ENCODE data around the gene PPT2. TPM values are rescaled to one million over a fixed set of nuclear protein-coding genes. Genes with fewer than 3 reads are reported as not detected.
"Not testable (repeated sequence)": the region's sequence is repeated elsewhere in the genome, so short reads cannot be mapped to it uniquely, and the experiment has no call there.

Gene PPT2
- total RNA-seq, 1 experiment from 2014 or later, result 5.9 TPM

- Histone ChIP-seq H3K9me3 (no peaks in the 10 kb centered on the region), H3K27me3 (no peaks in the 10 kb centered on the region), H3K4me3 (peak overlapping the region; percentile 59), H3K36me3 (peaks cover 5% of the 10 kb centered on the region; the same call in 1 of the 2 replicates)
- no peak for DNase-seq
These were observed 35.3 kb downstream of the PPT2 start for GRCh38 chr6:32189069-32189741.

GRCh38 chr6:32189742-32190053 lies 35.8 kb downstream of the PPT2 start:
- Histone ChIP-seq H3K4me3 (peak overlapping the region; percentile 59), H3K36me3 (peaks cover 5% of the 10 kb centered on the region; the same call in 1 of the 2 replicates), H3K9me3 (no peaks in the 10 kb centered on the region), H3K27me3 (no peaks in the 10 kb centered on the region)
- DNase-seq, result no peak

GRCh38 chr6:32190054-32190851 lies 36.3 kb downstream of the PPT2 start, which contains the start of gene PBX2:
TSS of gene PBX2 (minus strand) at chr6:32190202. CDS start at chr6:32189915, 287 bp downstream.
- peak; percentile 83 for DNase-seq
- H3K27me3 ChIP-seq, result no peaks in the 10 kb centered on the region
- H3K36me3 ChIP-seq, result peaks cover 5% of the 10 kb centered on the region; the same call in 1 of the 2 replicates
- H3K9me3 ChIP-seq, result no peaks in the 10 kb centered on the region
- peak within 1 kb of the TSS; percentile 59 for H3K4me3 ChIP-seq

- H3K4me3 ChIP-seq, result no peak overlapping the region
- no peaks in the 10 kb centered on the region for H3K27me3 ChIP-seq
- no peak for DNase-seq
- no peaks in the 10 kb centered on the region for H3K9me3 ChIP-seq
- H3K36me3 ChIP-seq, result peaks cover 5% of the 10 kb centered on the region; the same call in 1 of the 2 replicates
These were observed 37.2 kb downstream of the PPT2 start for GRCh38 chr6:32190911-32191677.

- Histone ChIP-seq H3K27me3 (no peaks in the 10 kb centered on the region), H3K36me3 (peaks cover 2% of the 10 kb centered on the region; the same call in 1 of the 2 replicates), H3K9me3 (no peaks in the 10 kb centered on the region), H3K4me3 (no peak overlapping the region)
- DNase-seq, result no peak
These were observed 38.0 kb downstream of the PPT2 start for GRCh38 chr6:32191696-32192607.

GRCh38 chr6:32192608-32193039 lies 38.7 kb downstream of the PPT2 start, which contains the start of gene GPSM3:
TSS of gene GPSM3 (minus strand) at chr6:32192643. CDS start at chr6:32192513, 130 bp downstream.
- Histone ChIP-seq H3K9me3 (no peaks in the 10 kb centered on the region), H3K4me3 (no peak within 1 kb of the TSS), H3K27me3 (no peaks in the 10 kb centered on the region), H3K36me3 (no peaks in the 10 kb centered on the region; the same call in 1 of the 2 replicates)
- no peak for DNase-seq

- H3K4me3 ChIP-seq, H3K9me3 ChIP-seq, DNase-seq, H3K27me3 ChIP-seq, H3K36me3 ChIP-seq: not testable (repeated sequence)
These were observed 39.2 kb downstream of the PPT2 start for GRCh38 chr6:32193096-32193495.

GRCh38 chr6:32194388-32194787 lies 40.4 kb downstream of the PPT2 start:
- Histone ChIP-seq H3K4me3 (no peak overlapping the region), H3K36me3 (no peaks in the 10 kb centered on the region), H3K9me3 (no peaks in the 10 kb centered on the region), H3K27me3 (no peaks in the 10 kb centered on the region)
- no peak for DNase-seq

GRCh38 chr6:32194825-32195651 lies 41.1 kb downstream of the PPT2 start:
- Histone ChIP-seq H3K4me3 (peak overlapping the region; percentile 53), H3K9me3 (no peaks in the 10 kb centered on the region), H3K27me3 (no peaks in the 10 kb centered on the region), H3K36me3 (no peaks in the 10 kb centered on the region)
- peak; percentile 30 for DNase-seq

- H3K27me3 ChIP-seq, result no peaks in the 10 kb centered on the region
- peak; percentile 100 for DNase-seq
- no peaks in the 10 kb centered on the region for H3K36me3 ChIP-seq
- H3K9me3 ChIP-seq, result no peaks in the 10 kb centered on the region
- peak overlapping the region; percentile 71 for H3K4me3 ChIP-seq
These were observed 41.6 kb downstream of the PPT2 start for GRCh38 chr6:32195652-32195901.

- Histone ChIP-seq H3K4me3 (peak overlapping the region; percentile 71), H3K27me3 (no peaks in the 10 kb centered on the region), H3K36me3 (no peaks in the 10 kb centered on the region), H3K9me3 (no peaks in the 10 kb centered on the region)
- peak; percentile 77 for DNase-seq
These were observed 42.2 kb downstream of the PPT2 start for GRCh38 chr6:32195902-32196681.

- Histone ChIP-seq H3K9me3 (no peaks in the 10 kb centered on the region), H3K36me3 (no peaks in the 10 kb centered on the region), H3K27me3 (no peaks in the 10 kb centered on the region), H3K4me3 (peak overlapping the region; percentile 71)
- DNase-seq, result no peak
These were observed 43.0 kb downstream of the PPT2 start for GRCh38 chr6:32196682-32197616.

- no peak for DNase-seq
- no peaks in the 10 kb centered on the region for H3K27me3 ChIP-seq
- H3K4me3 ChIP-seq, result no peak overlapping the region
- no peaks in the 10 kb centered on the region for H3K9me3 ChIP-seq
- no peaks in the 10 kb centered on the region for H3K36me3 ChIP-seq
These were observed 44.4 kb downstream of the PPT2 start for GRCh38 chr6:32198345-32198696.

- no peaks in the 10 kb centered on the region for H3K9me3 ChIP-seq
- H3K36me3 ChIP-seq, result no peaks in the 10 kb centered on the region
- no peak for DNase-seq
- H3K4me3 ChIP-seq, result no peak overlapping the region
- H3K27me3 ChIP-seq, result no peaks in the 10 kb centered on the region
These were observed 44.9 kb downstream of the PPT2 start for GRCh38 chr6:32198866-32199265.
